Heart left ventricle (tissue), 16 donors: ENCODE measurements around the gene RUNX2. TPM values are rescaled to one million over a fixed set of nuclear protein-coding genes. Genes with fewer than 3 reads are reported as not detected.

Experiments used
- ATAC-seq, 4 donors: fragments of 200-7000 bp; cut with Tn5 transposase; one replicate each; pipeline ENCODE4 v1.9.1; 2020 to 2022; ENCODE audit warnings: moderate library complexity in 4 of 4, mild to moderate bottlenecking in 3 of 4, moderate number of reproducible peaks in 1 of 4
- DNase-seq, 5 donors: peaks; one replicate each; pipeline ENCODE4 v3.0.0-alpha.2; 2020
- H3K27ac ChIP-seq, 12 donors: fragments of 200-600 bp; sonication (generic) in 4 of 12; one replicate each; pipeline versions ENCODE4 v1.5.0 to v1.8.0; 2016 to 2022; ENCODE audit warnings: mild to moderate bottlenecking in 2 of 12
- H3K27me3 ChIP-seq, 9 donors: fragments of 200-600 bp; sonication (generic) in 2 of 9; one replicate each; pipeline versions ENCODE4 v1.5.1 to v1.8.0; 2016 to 2022; ENCODE audit warnings: mild to moderate bottlenecking in 3 of 9
- H3K36me3 ChIP-seq, 9 donors: fragments of 200-600 bp; sonication (generic) in 2 of 9; one replicate each; pipeline versions ENCODE4 v1.5.0 to v1.8.0; 2018 to 2022; ENCODE audit warnings: mild to moderate bottlenecking in 2 of 9
- H3K4me1 ChIP-seq, 12 donors: fragments of 200-600 bp; sonication (generic) in 4 of 12; one replicate each; pipeline versions ENCODE4 v1.5.0 to v1.8.0; 2016 to 2022; ENCODE audit warnings: mild to moderate bottlenecking in 3 of 12
- H3K4me3 ChIP-seq, 12 donors: fragments of 200-600 bp; sonication (generic) in 4 of 12; one replicate each; pipeline versions ENCODE4 v1.5.0 to v1.8.0; 2017 to 2022; ENCODE audit warnings: mild to moderate bottlenecking in 9 of 12, moderate library complexity in 4 of 12
- H3K9me3 ChIP-seq, 12 donors: fragments of 200-600 bp; sonication (generic) in 4 of 12; one replicate each; pipeline versions ENCODE4 v1.5.0 to v1.8.0; 2016 to 2022; ENCODE audit warnings: mild to moderate bottlenecking in 1 of 12
- CTCF ChIP-seq, 12 donors: fragments of 200-600 bp; sonication (generic) in 4 of 12; IDR thresholded peaks; one replicate each; pipeline versions ENCODE4 v1.5.0 to v1.8.0; 2018 to 2022; ENCODE audit warnings: antibody characterized with exemption in 12 of 12, mild to moderate bottlenecking in 5 of 12
- POLR2A ChIP-seq, 2 donors: fragments of 450-650 bp; IDR thresholded peaks; one replicate each; pipeline ENCODE4 v1.6.1; 2017; ENCODE audit warnings: antibody characterized with exemption in 2 of 2, mild to moderate bottlenecking in 2 of 2, moderate library complexity in 2 of 2
- WGBS, 4 donors: extraction: QIAGEN DNeasy Blood & Tissue Kit in 2 of 4; methylation state at CpG; one replicate each; pipeline versions ENCODE4 v1.1.5 to v1.1.7; 2013 to 2018; 5-methylcytosine and 5-hydroxymethylcytosine counted together
- intact Hi-C, 10 donors: fragments of 100-400 bp; cut with DNase I; formaldehyde crosslinking; loops; one replicate each; pipeline versions ENCODE4 v1.11.1 to v1.14.2; 2022
- polyA plus RNA-seq, 2 donors: library from polyadenylated mRNA; stranded (reverse); fragments of 200-250 nt; gene quantifications; one replicate each; pipeline ENCODE4 v1.2.3, GENCODE V29; 2013
- total RNA-seq, 9 donors: library from RNA; depleted of rRNA in 2 of 9; stranded (reverse); fragments of >200 nt in 2 of 9; fragmentation: NEBNext Ultra II Directional in 3 of 9; extraction: Animal tissue kit (Norgen Biotek cat#: 25700) in 3 of 9; gene quantifications; one replicate each; pipeline versions ENCODE4 v1.1.0 to v1.2.4, GENCODE V29; 2016 to 2023
- donor health status: ischemic (EF 13 %, LVEDD 7.1; RV severe dilation, severe dysfunction).
- donor health status: healthy with polysubstance abuse.
- donor health status: DM: no; HTN: yes; CAD: no.
- donor health status: DM: no; HTN: no; CAD: no.
- donor health status: ischemic (EF 25% LVEDD 6.9; RV normal size, moderate dysfunction).
- donor health status: ischemic (EF 25% LVEDD 5.7; RV mildly dilated, moderate dysfunction).
- donor health status: healthy.
- donor health status: DM: yes; HTN: yes; CAD: no.
- donor health status: ischemic (EF 35%, LVEDD 5.7; RV mildly dilated, moderate dysfunction).
- donor health status: nonischemic (EF 11% LVEDD 7.7; RV severe dilation, severe dysfunction).
- donor health status: DM: yes; HTN: yes; CAD: no.
- donor health status: PGD.
- donor health status: ischemic (EF 29% LVEDD 5.4; RV normal size, mild dysfunction).
- donor health status: nonischemic (EF 23%, LVEDD 6.1; RV moderate dilation, normal function).

RUNX2 gene
- total and polyA plus RNA-seq, 11 donors, result 0.37 to 3.1 (median 2.0) TPM

- TF ChIP-seq POLR2A (IDR thresholded peaks at IDR 0.05) (no peak), CTCF (IDR thresholded peaks at IDR 0.05) (no peak)
- ATAC-seq, result no peak
- intact Hi-C loops, result no loop called here
- Histone ChIP-seq H3K9me3 (no peaks in the 10 kb centered on the region), H3K4me3 (no peak overlapping the region), H3K4me1 (peaks cover 0 to 12% (median 2%) of the 10 kb centered on the region in 12 donors), H3K36me3 (no peaks in the 10 kb centered on the region), H3K27me3 (no peaks in the 10 kb centered on the region), H3K27ac (no peak overlapping the region)
- no peak for DNase-seq
- WGBS, 4 donors, result 92 to 97% (median 95%) methylated on average over 2 of the region's 2 CpGs
Measured at GRCh38 chr6:45567879-45568278, 239.7 kb downstream of the RUNX2 start.

DNA sequence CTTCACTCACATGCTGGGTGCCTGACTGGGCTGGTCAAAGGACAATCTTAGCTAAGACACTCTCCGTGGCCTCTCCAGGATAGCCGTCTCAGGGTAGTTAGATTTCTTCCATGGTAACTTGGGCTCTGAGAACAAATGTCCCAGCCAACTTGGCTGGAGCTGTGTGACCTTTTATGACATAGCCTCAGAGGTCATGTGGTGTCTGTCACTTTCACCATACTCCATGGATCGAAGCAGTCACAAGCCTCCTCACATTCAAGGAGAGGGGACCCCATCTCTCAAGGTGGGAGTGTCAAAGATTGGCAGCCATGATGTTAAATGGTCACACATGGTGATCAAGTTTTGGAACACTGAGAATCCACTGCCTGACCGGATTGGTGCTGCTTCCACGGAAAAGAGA, 240.5 kb downstream of the RUNX2 start:
- H3K4me1 ChIP-seq, result peaks cover 0 to 7% (median under 1%) of the 10 kb centered on the region in 12 donors
- no peaks in the 10 kb centered on the region for H3K36me3 ChIP-seq
- TF ChIP-seq CTCF (IDR thresholded peaks at IDR 0.05) (no peak), POLR2A (IDR thresholded peaks at IDR 0.05) (no peak)
- H3K9me3 ChIP-seq, result no peaks in the 10 kb centered on the region
- WGBS, 4 donors, result 71 to 83% (median 75%) methylated on average over 5 of the region's 5 CpGs
- ATAC-seq (peak in 1 of 4 donors; percentile 43), DNase-seq (no peak)
- no peak overlapping the region for H3K4me3 ChIP-seq
- intact Hi-C loops, result no loop called here
- H3K27me3 ChIP-seq, result no peaks in the 10 kb centered on the region
- no peak overlapping the region for H3K27ac ChIP-seq

DNA sequence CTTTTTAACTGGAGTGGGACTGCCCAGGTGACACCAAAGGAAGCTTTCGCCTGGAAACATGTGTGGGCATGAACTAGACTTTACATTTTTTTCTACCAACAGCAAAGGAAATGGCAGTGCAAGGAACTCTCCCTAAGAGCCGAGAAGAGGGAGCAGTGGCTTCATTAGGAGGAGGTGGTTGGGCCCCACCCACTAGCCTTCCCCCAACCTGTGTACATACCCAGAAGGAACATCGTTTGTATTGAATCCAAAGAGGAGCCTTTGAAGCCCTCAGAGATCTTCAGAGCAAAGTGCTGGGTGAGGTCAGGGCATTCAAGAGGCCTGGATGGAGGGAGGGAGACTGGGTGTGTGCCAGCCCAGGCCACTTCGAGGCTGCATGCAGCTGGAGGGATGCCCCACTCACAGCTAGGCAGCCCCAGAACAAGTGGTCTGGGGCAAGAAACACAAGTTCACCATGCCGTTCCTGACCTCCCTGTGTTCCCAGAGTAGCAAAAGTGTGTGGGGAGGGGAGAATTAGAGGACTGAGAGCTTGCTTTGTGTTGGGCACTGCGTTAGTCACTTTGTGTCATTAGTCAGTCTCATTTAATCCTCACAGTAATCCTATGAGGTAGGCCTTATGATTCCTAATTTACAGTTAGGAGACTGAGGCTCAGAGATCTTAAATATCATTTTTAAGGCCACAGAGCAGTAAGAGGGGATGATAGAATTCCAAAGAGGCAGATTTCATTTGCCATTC, 241.2 kb downstream of the RUNX2 start:
- no peaks in the 10 kb centered on the region for H3K27me3 ChIP-seq
- H3K4me1 ChIP-seq, result peaks cover 0 to 4% (median 0%) of the 10 kb centered on the region in 12 donors
- H3K36me3 ChIP-seq, result no peaks in the 10 kb centered on the region
- 55 to 66% (median 61%) methylated on average over 6 of the region's 6 CpGs for WGBS, 4 donors
- H3K9me3 ChIP-seq, result no peaks in the 10 kb centered on the region
- DNase-seq (peak in 2 of 5 donors; percentile 37 to 46), ATAC-seq (peak in 3 of 4 donors; percentile 55 to 70 (median 62))
- H3K27ac ChIP-seq, result no peak overlapping the region
- H3K4me3 ChIP-seq, result no peak overlapping the region
- TF ChIP-seq CTCF (IDR thresholded peaks at IDR 0.05) (no peak), POLR2A (IDR thresholded peaks at IDR 0.05) (no peak)
- intact Hi-C loops, result no loop called here

GRCh38 chr6:45571159-45571558, 243.0 kb downstream of the RUNX2 start:
- no peak overlapping the region for H3K27ac ChIP-seq
- WGBS, 4 donors, result 79 to 89% (median 82%) methylated on average over 3 of the region's 3 CpGs
- intact Hi-C loops, result no loop called here

More at GRCh38 chr6:45571159-45571558, 243.0 kb downstream of the RUNX2 start:
- no peaks in the 10 kb centered on the region for H3K27me3 ChIP-seq
- TF ChIP-seq CTCF (IDR thresholded peaks at IDR 0.05) (no peak), POLR2A (IDR thresholded peaks at IDR 0.05) (no peak)
- H3K9me3 ChIP-seq, result no peaks in the 10 kb centered on the region
- no peak for ATAC-seq
- DNase-seq, result no peak
- no peaks in the 10 kb centered on the region for H3K36me3 ChIP-seq
- H3K4me1 ChIP-seq, result peaks cover 0 to 4% (median 0%) of the 10 kb centered on the region in 12 donors
- H3K4me3 ChIP-seq, result no peak overlapping the region
